Stomach (tissue), 9 donors: ENCODE data around the gene STK24. TPM values are rescaled to one million over a fixed set of nuclear protein-coding genes. Genes with fewer than 3 reads are reported as not detected.
A peak's percentile ranks its signal among the peaks of the same experiment; 100 is the strongest.

Source experiments
- DNase-seq, 2 donors: peaks; one replicate each; pipeline versions ENCODE4 v3.0.0 to v3.0.0-alpha.2; 2013 to 2019
- H3K27ac ChIP-seq, 5 donors: fragments of 200-600 bp in 4 of 5; sonication (generic) in 4 of 5; one replicate each; pipeline ENCODE4 v1.5.1; 2013 to 2019; ENCODE audit warnings: mild to moderate bottlenecking in 1 of 5, moderate library complexity in 1 of 5
- H3K27me3 ChIP-seq, 3 donors: fragments of 200-600 bp; sonication (generic); one replicate each; pipeline ENCODE4 v1.5.1; 2017 to 2019; ENCODE audit warnings: mixed run types in 1 of 3
- H3K36me3 ChIP-seq, 4 donors: fragments of 200-600 bp; sonication (generic); 1 replicate in 3 of 4; 2 replicates in 1 of 4; pipeline ENCODE4 v1.5.1; 2016 to 2019
- H3K4me1 ChIP-seq, 4 donors: fragments of 200-600 bp; sonication (generic); one replicate each; pipeline ENCODE4 v1.5.1; 2016 to 2019
- H3K4me3 ChIP-seq, 4 donors: fragments of 200-600 bp; sonication (generic) in 3 of 4; one replicate each; pipeline ENCODE4 v1.5.1; 2016 to 2019; ENCODE audit warnings: mild to moderate bottlenecking in 1 of 4
- H3K9me3 ChIP-seq, 4 donors: fragments of 200-600 bp; sonication (generic); one replicate each; pipeline ENCODE4 v1.5.1; 2016 to 2019
- CTCF ChIP-seq, 7 experiments: fragments of 450-650 bp in 4 of 7; fragments of 200-600 bp in 3 of 7; sonication (generic) in 3 of 7; IDR thresholded peaks; one replicate each; pipeline ENCODE4 v1.5.1; 2016 to 2019; ENCODE audit warnings: antibody characterized with exemption in 7 of 7, control low read depth in 2 of 7, mild to moderate bottlenecking in 1 of 7
- EP300 ChIP-seq: sonication (generic); formaldehyde crosslinking; IDR thresholded peaks from one replicate; pipeline ENCODE4 v1.6.1; 2017; ENCODE audit warnings: antibody characterized with exemption
- POLR2A ChIP-seq, 4 donors: fragments of 450-650 bp; IDR thresholded peaks; one replicate each; pipeline ENCODE4 v1.6.1; 2016; ENCODE audit warnings: antibody characterized with exemption in 4 of 4, control low read depth in 2 of 4, mild to moderate bottlenecking in 1 of 4, moderate library complexity in 1 of 4
- POLR2AphosphoS5 ChIP-seq, 3 donors: sonication (generic); formaldehyde crosslinking; IDR thresholded peaks; one replicate each; pipeline ENCODE4 v1.6.1; 2016; ENCODE audit warnings: antibody characterized with exemption in 3 of 3
- WGBS, 5 donors: extraction: QIAGEN DNeasy Blood & Tissue Kit in 3 of 5; methylation state at CpG; one replicate each; pipeline versions ENCODE4 v1.1.5 to v1.1.7; 2013 to 2018; 5-methylcytosine and 5-hydroxymethylcytosine counted together
- intact Hi-C: fragments of 100-400 bp; cut with DNase I; formaldehyde crosslinking; loops from one replicate; pipeline ENCODE4 v1.15.1; 2023; ENCODE audit warnings: low total_unique reads
- polyA plus RNA-seq, 3 donors: library from polyadenylated mRNA; stranded (reverse); fragments of 200-250 nt; gene quantifications; one replicate each; pipeline ENCODE4 v1.2.3, GENCODE V29; 2013
- total RNA-seq, 5 donors: library from RNA; depleted of rRNA; stranded (reverse); fragments of >200 nt; gene quantifications; one replicate each; pipeline versions ENCODE4 v1.1.0 to v1.2.3, GENCODE V29; 2014 to 2016
- donor health status: healthy with polysubstance abuse.
- donor health status: Bipolar disorder and iron deficiency.
- donor health status: healthy.

STK24 gene
- total and polyA plus RNA-seq, 8 donors, result 33.0 to 139 (median 59.5) TPM

DNA sequence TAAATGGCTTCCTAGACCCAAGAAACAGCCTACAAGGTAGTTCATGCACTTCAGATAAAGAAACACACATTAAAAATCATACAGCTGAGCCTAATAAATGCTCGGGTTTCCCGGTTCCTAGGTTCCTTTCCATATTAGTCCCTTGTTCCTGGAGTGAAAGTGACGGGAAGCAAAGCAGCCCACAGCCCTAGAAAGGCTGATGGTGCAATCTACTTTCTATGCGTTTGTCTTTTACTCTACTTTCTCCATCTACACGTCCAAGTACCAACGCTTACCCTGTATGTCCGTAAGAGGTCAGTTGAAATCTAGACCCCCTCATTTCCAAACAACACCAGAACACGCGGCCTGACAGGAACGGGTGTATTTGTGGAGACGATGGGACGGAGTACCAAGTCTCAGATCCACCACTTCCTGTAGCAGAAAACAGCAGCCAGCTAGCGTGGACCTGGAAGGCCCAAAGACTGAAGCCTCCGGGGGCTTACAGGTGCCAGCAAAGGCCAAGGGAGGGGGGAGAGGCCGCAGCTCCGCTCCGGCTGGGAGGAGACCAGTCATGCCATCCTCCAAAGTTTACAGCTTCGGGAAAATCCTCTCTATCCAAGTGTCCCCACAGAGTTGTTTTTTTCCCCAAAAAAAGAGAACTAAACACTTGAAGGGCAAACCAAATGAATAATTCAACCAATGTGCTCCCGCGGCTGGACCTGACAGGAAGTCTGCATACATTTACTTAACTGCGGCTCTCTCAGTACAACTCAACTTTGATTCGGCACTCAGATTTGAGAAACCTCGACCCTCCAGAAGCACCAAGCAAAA lies 34.1 kb downstream of the STK24 start:
- TF ChIP-seq POLR2AphosphoS5 (IDR thresholded peaks at IDR 0.05) (no peak), EP300 (no peak), CTCF (IDR thresholded peaks at IDR 0.05) (no peak), POLR2A (IDR thresholded peaks at IDR 0.05) (no peak)
- intact Hi-C loops, result no loop called here
- H3K36me3 ChIP-seq, result peaks cover 0 to 3% (median 1%) of the 10 kb centered on the region in 4 donors
- H3K27me3 ChIP-seq, result no peaks in the 10 kb centered on the region
- H3K4me1 ChIP-seq, result peaks cover 35 to 95% (median 74%) of the 10 kb centered on the region in 4 donors
- 46 to 68% (median 60%) methylated on average over 23 of the region's 23 CpGs for WGBS, 5 donors
- H3K4me3 ChIP-seq, result peak overlapping the region in 2 of 4 donors; percentile 18
- H3K27ac ChIP-seq, result peak overlapping the region in 4 of 5 donors; percentile 20 to 72 (median 67)
- no peak for DNase-seq
- H3K9me3 ChIP-seq, result no peaks in the 10 kb centered on the region

DNA sequence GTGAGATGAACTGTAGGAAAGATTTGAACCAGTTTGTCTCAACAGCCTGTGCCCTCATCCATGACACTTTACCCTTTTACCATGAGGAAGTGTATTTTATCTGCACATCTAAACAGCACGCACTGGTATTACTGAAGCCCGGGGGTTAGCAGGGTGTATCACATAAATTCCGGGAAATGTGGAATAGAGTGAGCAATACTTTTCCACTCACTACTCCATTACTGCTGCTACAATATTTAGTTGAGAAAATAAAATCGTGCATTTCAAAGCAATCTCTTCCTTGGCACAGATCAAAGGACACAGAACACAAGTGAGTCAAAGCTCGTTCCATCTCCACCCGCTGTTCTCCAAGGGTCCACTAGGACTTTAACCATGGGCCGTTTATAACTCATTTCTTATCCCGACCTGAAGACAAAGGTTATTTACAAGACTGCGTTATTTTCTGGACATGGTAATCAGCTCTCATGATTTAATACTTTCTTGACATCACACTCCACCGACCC lies 35.2 kb downstream of the STK24 start:
- Histone ChIP-seq H3K4me3 (no peak overlapping the region), H3K36me3 (peaks cover 0 to 10% (median 2%) of the 10 kb centered on the region in 4 donors), H3K27ac (peak overlapping the region in 2 of 5 donors; percentile 30 to 72), H3K27me3 (no peaks in the 10 kb centered on the region), H3K9me3 (no peaks in the 10 kb centered on the region), H3K4me1 (peaks cover 45 to 98% (median 80%) of the 10 kb centered on the region in 4 donors)
- TF ChIP-seq CTCF (IDR thresholded peaks at IDR 0.05), result no peak
- TF ChIP-seq POLR2A (IDR thresholded peaks at IDR 0.05), result no peak
- WGBS, 5 donors, result 66 to 71% (median 67%) methylated on average over 10 of the region's 10 CpGs
- intact Hi-C loops, result no loop called here
- DNase-seq, result no peak

- Histone ChIP-seq H3K4me1 (peaks cover 51 to 98% (median 80%) of the 10 kb centered on the region in 4 donors), H3K9me3 (no peaks in the 10 kb centered on the region), H3K27me3 (no peaks in the 10 kb centered on the region), H3K27ac (peak overlapping the region in 4 of 5 donors; percentile 0 to 51 (median 34)), H3K4me3 (no peak overlapping the region), H3K36me3 (peaks cover 0 to 10% (median 2%) of the 10 kb centered on the region in 4 donors)
- intact Hi-C loops, result no loop called here
- TF ChIP-seq CTCF (IDR thresholded peaks at IDR 0.05), result no peak
- no peak for TF ChIP-seq POLR2A (IDR thresholded peaks at IDR 0.05)
- no peak for TF ChIP-seq POLR2AphosphoS5 (IDR thresholded peaks at IDR 0.05)
- TF ChIP-seq EP300, result no peak
- 67 to 84% (median 71%) methylated on average over 5 of the region's 5 CpGs for WGBS, 5 donors
- no peak for DNase-seq
These were observed 35.7 kb downstream of the STK24 start for GRCh38 chr13:98541191-98541590.

GRCh38 chr13:98540476-98540875 lies 36.4 kb downstream of the STK24 start:
- no peak for TF ChIP-seq POLR2A (IDR thresholded peaks at IDR 0.05)
- no peak for TF ChIP-seq POLR2AphosphoS5 (IDR thresholded peaks at IDR 0.05)
- no peak for TF ChIP-seq EP300
- no peak for TF ChIP-seq CTCF (IDR thresholded peaks at IDR 0.05)
- 20 to 32% (median 23%) methylated on average over 1 of the region's 1 CpG for WGBS, 5 donors
- no peaks in the 10 kb centered on the region for H3K9me3 ChIP-seq
- no peaks in the 10 kb centered on the region for H3K27me3 ChIP-seq
- no peak for DNase-seq
- intact Hi-C loops, result no loop called here
- H3K36me3 ChIP-seq, result peaks cover 0 to 10% (median 2%) of the 10 kb centered on the region in 4 donors
- H3K27ac ChIP-seq, result peak overlapping the region in 4 of 5 donors; percentile 0 to 51 (median 34)
- peaks cover 58 to 99% (median 81%) of the 10 kb centered on the region in 4 donors for H3K4me1 ChIP-seq
- H3K4me3 ChIP-seq, result no peak overlapping the region
